Measurements from ENCODE around the gene NEURL2.

GRCh38 chr20:45940469-45940868, 49.5 kb upstream of the NEURL2 start:
- TF ChIP-seq REST (IDR thresholded peaks at IDR 0.05) (no peak), HNF4G (IDR thresholded peaks at IDR 0.05) (no peak), CTCF (IDR thresholded peaks at IDR 0.05; ENCODE audit: low read depth, low read length, missing input control) (no peak)
